GM19452 (cell line): ENCODE results near the gene FAM234A.
"Not testable (repeated sequence)": the region's sequence is repeated elsewhere in the genome, so short reads cannot be mapped to it uniquely, and the experiment has no call there.

ENCODE experiments used
- ATAC-seq: cut with Tn5 transposase; IDR thresholded peaks from one replicate; pipeline ENCODE4 v1.9.1; 2021; ENCODE audit not compliant: unreplicated experiment

The FAM234A gene

GRCh38 chr16:230351-230750 lies 4.3 kb upstream of the FAM234A start:
- not testable (repeated sequence) for ATAC-seq

DNA sequence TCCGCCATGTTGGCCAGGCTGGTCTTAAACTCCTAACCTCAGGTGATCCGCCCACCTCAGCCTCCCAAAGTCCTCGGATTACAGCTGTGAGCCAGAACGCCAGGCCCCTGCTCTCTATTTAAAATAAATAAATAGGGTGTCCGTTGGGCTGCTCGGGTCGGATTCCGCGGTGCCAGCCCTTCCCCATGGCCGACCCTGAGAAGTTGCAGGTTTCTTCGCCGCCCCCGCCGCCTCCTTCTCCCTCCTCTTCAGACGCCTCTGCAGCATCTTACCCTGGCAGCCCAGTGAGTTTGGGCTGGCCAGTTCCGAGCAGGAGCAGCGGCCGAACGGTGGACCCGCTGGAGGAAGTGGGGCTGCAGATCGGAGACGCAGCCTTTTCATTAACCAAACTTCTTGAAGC lies 3.7 kb upstream of the FAM234A start:
- ATAC-seq, result no peak

DNA sequence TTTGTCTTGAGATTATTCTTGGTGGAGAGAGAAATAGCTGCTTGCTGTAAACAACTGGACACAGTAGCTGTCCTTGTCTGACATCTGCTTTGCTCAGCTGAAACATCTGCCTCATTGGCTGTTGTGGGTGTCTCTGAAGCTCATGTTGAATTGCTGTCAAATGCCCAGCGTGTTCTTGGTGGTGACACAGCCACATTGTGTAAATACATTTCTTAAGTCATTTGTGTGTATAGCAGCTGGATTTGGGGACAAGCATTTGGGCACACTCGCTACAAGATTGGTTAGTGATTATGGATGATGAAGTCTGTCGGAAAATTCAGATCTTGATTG lies 5.3 kb downstream of the FAM234A start:
- ATAC-seq, result no peak

DNA sequence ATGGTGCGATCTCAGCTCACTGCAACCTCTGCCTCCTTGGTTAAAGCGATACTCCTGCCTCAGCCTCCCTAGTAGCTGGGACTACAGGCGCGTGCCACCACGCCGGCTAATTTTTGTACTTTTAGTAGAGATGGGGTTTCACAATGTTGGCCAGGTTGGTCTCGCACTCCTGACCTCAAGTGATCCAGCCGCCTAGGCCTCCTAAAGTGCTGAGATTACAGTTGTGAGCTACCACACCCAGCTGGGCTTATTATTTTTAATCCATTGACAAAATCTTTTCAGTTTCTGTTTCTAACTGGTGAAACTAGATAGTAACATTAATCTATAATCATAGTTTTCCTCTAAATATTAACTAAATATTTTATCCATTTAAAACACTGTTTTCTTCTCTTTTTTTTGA lies 5.9 kb downstream of the FAM234A start:
- ATAC-seq, result no peak

DNA sequence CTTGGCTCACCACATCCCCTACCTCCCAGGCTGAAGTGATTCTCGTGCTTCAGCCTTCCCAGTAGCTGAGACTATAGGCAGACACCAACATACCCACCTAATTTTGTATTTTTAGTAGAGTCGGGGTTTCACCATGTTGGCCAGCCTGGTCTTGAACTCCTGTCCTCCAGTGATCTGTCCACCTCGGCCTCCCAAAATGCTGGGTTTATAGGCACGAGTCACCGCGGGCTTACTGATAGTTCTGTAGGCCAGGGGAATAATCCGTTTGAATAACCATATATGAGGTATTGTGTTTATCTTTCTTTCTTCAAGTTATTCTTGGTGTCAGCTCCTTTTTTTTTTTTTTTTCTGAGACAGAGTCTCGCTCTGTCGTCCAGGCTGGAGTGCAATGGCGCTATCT lies 7.7 kb downstream of the FAM234A start:
- no peak for ATAC-seq

DNA sequence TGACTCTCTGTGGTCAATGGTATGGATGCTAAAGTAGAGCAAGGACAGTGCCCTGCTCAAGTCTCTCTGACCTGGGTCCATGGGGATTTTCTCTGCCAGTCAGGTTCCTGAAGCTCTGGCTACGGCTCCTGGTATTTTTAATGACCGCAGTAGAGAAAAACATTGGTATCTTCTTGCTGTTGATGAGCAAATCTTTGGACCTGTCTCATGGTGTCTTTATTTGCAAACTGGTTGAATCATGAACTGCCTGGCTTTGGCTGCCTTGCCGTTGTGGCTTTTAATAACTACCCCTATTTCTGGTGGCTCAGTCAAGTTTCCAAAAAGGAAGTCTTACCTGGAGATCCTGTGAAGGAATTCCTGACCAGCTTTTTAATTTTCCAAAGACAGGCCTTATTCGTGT lies 8.7 kb downstream of the FAM234A start:
- ATAC-seq, result no peak

DNA sequence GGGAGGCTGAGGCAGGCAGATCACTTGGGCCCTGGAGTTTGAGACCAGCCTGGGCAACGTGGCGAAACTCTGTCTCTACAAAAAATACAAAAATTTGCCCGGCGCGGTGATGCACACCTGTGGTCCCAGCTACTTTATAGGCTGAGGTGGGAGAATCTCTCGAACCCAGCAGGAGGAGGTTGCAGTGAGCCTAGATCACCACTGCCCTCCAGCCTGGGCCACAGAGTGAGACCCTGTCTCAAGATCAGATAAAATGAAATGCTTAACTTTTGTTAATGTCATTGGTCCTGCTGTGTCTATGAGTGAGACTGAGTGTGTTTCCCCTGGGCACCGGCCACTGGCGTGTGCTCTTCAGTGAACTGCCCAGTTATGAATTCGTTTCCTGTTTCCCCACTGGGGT lies 10.5 kb downstream of the FAM234A start:
- no peak for ATAC-seq

DNA sequence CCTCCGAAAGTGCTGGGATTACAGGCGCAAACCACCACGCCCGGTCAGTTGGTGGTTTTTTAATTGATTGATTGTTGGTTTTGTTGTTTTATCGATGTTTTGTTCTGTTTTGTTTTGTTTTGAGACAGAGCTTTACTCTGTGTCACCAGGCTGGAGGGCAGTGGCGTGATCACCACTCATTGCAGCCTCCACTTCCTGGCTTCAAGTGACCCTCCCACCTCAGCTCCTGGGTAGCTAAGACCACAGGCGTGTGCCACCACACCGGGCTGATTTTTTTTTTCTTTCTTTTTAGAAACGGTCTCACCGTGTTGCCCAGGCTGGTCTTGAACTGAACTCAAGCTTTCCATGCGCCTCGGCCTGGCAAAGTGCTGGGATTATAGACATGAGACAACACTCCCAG lies 12.4 kb downstream of the FAM234A start:
- no peak for ATAC-seq

GRCh38 chr16:249431-249830 lies 14.8 kb downstream of the FAM234A start:
- no peak for ATAC-seq

GRCh38 chr16:252366-253337 lies 18.0 kb downstream of the FAM234A start:
- ATAC-seq, result no peak

DNA sequence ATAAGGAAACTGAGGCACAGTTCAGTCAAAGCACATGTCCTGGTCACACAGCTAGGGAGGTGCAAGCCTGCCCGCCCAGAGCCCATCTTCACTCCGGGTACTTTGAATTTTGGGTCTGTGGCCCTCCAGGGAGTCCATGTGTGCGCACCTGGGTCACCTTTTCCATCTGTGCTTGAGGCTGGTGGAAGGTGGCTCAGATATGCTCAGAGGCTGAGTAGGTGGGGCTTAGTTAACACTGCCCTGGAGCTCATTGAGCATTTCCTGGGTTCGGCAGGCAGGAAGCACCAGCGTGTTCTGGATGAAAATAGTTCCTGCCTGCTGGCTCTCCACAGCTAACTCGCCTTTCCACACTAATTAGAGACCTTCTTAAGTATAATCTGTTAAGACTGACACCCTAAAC lies 19.2 kb downstream of the FAM234A start:
- ATAC-seq, result no peak

DNA sequence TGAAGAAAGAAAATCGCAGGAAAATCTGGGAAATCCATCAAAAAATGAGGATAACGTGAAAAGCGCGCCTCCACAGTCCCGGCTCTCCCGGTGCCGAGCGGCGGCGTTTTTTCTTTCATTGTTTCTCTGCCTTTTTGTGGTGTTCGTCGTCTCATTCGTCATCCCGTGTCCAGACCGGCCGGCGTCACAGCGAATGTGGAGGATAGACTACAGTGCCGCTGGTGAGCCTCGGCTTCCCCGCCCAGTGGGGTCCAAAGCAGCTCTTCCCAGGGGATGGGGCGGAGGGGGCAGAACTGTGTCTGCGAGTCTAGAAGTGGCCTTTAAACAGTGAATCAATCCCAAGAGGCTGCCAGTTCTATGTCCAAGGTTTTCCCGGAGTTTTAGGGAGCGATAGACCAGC lies 19.8 kb downstream of the FAM234A start:
- no peak for ATAC-seq

GRCh38 chr16:255183-255582 lies 20.6 kb downstream of the FAM234A start:
- ATAC-seq, result no peak

- not testable (repeated sequence) for ATAC-seq
These were observed 23.5 kb downstream of the FAM234A start for GRCh38 chr16:258091-258490.

DNA sequence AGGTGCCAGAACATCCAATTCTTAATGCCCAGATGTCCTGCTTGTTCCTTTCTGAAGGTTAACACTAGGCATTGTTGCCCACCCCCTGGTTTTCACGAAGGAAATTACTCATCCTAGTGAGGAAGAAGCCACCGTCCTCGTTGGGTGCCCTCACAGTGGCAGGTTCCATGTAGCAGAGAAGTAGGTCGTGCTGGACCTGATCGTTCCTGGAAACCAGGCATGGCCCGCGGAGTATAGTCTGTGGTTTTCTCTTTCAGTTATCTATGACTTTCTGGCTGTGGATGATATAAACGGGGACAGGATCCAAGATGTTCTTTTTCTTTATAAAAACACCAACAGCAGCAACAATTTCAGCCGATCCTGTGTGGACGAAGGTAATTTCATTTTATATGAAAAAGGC lies 24.6 kb downstream of the FAM234A start:
- ATAC-seq, result no peak

- no peak for ATAC-seq
These were observed 25.2 kb downstream of the FAM234A start for GRCh38 chr16:259814-260253.

GRCh38 chr16:260326-260725 lies 25.7 kb downstream of the FAM234A start:
- ATAC-seq, result no peak

GRCh38 chr16:261031-261691 lies 26.5 kb downstream of the FAM234A start:
- no peak for ATAC-seq

- no peak for ATAC-seq
These were observed 27.6 kb downstream of the FAM234A start for GRCh38 chr16:262121-262745.

GRCh38 chr16:263182-263774 lies 28.7 kb downstream of the FAM234A start:
- ATAC-seq, result no peak

DNA sequence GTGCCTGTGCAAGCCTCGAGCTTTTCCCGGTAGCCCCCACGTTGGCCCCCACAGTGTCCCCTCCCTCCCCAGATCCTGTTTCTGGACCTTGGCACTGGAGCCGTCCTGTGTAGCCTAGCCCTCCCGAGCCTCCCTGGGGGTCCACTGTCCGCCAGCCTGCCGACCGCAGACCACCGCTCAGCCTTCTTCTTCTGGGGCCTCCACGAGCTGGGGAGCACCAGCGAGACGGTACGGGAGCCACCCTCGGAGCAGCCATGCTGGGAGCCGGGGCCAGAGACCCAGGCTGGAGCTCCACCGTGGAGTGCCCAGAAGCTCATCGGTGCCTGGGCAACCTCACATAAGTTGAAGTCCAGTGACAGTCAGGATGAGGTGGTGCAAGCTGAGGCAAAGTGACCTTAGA lies 29.3 kb downstream of the FAM234A start:
- no peak for ATAC-seq
